NB4 (cell line): ENCODE results near the gene PAFAH1B2.

Experiments
- POLR2A ChIP-seq: IDR thresholded peaks from 2 replicates; pipeline ENCODE4 v1.6.1; 2011; ENCODE audit warnings: mild to moderate bottlenecking; ENCODE audit not compliant: insufficient read length; ENCODE audit errors: extremely low read depth
- TF ChIP-seq, protein P1 (sequence below): IDR thresholded peaks from one replicate; pipeline ENCODE4 v1.5.1; 2012; ENCODE audit warnings: low read depth, low read length

DNA sequence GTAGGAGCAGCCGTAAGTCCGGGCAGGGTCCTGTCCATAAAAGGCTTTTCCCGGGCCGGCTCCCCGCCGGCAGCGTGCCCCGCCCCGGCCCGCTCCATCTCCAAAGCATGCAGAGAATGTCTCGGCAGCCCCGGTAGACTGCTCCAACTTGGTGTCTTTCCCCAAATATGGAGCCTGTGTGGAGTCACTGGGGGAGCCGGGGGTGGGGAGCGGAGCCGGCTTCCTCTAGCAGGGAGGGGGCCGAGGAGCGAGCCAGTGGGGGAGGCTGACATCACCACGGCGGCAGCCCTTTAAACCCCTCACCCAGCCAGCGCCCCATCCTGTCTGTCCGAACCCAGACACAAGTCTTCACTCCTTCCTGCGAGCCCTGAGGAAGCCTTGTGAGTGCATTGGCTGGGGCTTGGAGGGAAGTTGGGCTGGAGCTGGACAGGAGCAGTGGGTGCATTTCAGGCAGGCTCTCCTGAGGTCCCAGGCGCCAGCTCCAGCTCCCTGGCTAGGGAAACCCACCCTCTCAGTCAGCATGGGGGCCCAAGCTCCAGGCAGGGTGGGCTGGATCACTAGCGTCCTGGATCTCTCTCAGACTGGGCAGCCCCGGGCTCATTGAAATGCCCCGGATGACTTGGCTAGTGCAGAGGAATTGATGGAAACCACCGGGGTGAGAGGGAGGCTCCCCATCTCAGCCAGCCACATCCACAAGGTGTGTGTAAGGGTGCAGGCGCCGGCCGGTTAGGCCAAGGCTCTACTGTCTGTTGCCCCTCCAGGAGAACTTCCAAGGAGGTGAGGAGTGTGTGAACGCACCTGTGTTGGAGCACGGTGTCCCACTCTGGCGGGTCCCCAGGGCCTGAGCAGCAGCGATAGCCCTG, 55.2 kb downstream of the PAFAH1B2 start, which contains the start of gene TAGLN:
- TF ChIP-seq, protein P1, sequence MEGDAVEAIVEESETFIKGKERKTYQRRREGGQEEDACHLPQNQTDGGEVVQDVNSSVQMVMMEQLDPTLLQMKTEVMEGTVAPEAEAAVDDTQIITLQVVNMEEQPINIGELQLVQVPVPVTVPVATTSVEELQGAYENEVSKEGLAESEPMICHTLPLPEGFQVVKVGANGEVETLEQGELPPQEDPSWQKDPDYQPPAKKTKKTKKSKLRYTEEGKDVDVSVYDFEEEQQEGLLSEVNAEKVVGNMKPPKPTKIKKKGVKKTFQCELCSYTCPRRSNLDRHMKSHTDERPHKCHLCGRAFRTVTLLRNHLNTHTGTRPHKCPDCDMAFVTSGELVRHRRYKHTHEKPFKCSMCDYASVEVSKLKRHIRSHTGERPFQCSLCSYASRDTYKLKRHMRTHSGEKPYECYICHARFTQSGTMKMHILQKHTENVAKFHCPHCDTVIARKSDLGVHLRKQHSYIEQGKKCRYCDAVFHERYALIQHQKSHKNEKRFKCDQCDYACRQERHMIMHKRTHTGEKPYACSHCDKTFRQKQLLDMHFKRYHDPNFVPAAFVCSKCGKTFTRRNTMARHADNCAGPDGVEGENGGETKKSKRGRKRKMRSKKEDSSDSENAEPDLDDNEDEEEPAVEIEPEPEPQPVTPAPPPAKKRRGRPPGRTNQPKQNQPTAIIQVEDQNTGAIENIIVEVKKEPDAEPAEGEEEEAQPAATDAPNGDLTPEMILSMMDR, result no peak
- no peak for TF ChIP-seq POLR2A
